ENCODE measurements around the gene RNGTT.
"Not testable (repeated sequence)": the region's sequence is repeated elsewhere in the genome, so short reads cannot be mapped to it uniquely, and the experiment has no call there.

The RNGTT gene

DNA sequence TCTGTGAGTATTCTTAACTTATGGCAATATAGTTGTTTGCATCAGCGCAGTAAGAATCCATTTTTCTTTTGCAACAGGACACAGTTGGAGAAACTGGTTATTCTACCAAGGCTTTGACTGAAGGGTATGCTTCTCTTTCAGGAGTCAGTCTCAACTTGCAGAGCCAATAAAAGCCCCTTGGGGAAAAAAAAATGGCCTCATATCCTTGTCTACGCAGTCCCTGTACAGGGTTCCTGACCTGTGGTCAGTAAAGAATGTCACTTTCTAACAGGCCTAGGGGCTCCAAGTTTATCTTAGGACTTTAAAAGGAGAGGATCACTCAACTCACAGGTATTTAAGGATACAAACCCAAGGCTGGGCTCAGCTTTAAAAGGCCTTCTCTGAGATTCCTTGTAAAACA, 6.9 kb upstream of the RNGTT start:
- DNase-seq (ENCODE audit: low spot score), result no peak

GRCh38 chr6:88969255-88969654, 5.8 kb upstream of the RNGTT start:
- DNase-seq (ENCODE audit: low spot score), result not testable (repeated sequence)

GRCh38 chr6:88967891-88968290, 4.5 kb upstream of the RNGTT start:
- DNase-seq (ENCODE audit: low spot score), result no peak

DNA sequence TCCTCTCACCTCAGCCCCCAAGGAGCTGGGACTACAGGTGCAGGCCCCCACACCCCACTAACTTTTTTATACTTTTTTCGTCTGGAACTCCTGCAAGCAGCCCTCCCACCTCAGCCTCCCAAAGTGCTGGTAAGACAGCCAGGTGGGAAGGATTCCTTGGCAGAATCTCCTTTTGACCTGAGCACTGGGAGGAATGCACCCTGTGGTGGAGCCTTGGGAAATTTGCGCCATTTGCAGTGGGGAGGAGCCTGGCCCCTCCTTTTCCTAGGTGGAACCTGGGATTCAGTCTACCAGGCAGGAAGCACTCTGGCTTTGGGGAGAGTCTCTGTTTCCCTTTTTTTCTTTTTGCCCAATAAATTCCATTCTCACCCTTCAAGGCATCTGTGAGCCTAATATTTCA, 2.3 kb upstream of the RNGTT start:
- DNase-seq (ENCODE audit: low spot score), result no peak

- DNase-seq (ENCODE audit: low spot score), result peak; percentile 21
These were observed 1.1 kb upstream of the RNGTT start for GRCh38 chr6:88964509-88964908.

DNA sequence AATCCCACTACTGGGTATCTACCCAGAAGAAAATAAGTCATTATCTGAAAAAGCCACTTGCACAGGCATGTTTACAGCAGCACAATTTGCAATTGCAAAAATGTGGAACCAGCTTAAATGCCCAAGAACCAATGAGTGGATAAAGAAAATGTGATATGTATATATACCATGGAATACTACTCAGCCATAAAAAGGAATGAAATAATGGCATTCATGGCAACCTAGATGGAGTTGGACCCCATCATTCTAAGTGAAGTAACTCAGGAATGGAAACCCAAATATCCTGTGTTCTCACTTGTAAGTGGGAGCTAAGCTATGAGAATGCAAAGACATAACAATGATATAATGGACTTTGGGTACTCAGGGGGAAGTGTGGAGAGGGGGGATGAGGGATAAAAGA, 4.6 kb downstream of the RNGTT start:
- no peak for DNase-seq (ENCODE audit: low spot score)

GRCh38 chr6:88953550-88954386, 9.7 kb downstream of the RNGTT start:
- DNase-seq (ENCODE audit: low spot score), result no peak

DNA sequence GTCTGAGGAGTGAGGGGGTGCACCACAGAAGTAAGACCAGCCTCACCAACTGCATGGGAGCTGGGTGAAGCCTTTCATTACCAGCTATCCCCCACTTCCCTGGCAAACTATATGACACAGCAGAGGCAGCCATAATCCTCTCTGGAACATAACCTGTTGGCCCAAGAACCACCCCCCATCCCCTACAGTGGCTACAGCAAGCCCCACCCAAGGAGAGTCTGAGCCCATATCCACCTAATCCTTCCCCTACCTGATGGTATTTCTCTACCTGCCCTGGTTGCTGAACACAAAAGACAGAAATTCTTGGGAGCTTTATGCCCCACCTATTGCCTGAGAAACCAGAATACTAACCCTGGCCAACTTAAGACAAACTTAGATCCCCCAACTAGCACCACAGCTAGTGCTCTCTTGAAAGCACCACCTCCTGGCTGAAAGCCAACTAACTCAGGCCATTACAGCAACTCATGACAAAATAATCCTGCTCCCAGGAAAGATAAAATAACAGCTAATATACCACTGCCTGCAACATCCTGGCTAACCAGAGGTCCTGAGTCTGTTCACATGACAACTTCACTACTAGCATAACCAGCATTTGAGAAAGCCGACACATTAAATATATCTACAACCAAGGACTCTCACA, 11.2 kb downstream of the RNGTT start:
- DNase-seq (ENCODE audit: low spot score), result peak; percentile 53

DNA sequence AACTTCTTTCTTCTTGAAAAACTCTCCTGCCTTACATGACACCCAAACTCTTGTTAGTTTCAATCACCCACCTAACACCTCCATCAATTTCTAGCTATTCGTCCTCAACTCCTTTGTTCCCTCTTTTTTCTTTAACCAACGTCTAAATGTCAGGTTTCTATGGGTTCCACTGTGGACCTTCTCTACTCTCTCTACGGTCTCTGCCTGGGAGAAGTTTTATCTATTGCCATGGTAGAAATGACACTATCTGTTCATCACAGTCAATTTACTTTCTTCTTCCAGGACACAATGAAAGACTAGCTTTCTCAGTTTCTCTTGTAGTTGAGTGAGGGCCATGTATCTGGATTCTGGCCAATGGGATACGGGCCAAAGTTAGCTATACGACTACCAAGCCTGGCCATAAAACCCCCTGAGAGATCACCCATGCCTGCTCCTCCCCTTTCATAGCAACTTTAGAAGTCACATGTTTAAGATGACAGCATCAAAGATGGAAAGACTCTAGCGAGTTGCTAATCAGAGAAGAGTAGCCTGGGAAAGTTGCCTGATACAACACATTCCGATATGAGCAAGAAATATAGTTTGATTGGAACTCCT, 17.9 kb downstream of the RNGTT start:
- no peak for DNase-seq (ENCODE audit: low spot score)

DNA sequence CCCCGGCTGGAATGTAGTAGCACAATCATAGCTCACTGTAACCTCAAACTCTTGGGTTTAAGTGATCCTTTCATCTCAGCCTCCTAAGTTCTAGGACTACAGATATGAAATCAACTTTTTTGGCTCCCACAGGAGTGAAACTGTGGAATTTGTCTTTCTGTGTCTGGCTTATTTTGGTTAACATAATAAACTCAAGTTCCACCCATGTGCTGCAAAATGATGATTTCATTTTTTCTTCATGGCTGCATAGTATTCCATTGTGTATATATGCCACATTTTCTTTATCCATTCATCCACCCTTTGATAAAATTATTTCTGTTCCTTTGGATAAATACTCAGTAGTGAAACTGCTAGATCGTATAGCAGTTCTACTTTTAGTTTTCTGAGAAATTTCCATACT, 29.9 kb downstream of the RNGTT start:
- DNase-seq (ENCODE audit: low spot score), result no peak

- not testable (repeated sequence) for DNase-seq (ENCODE audit: low spot score)
These were observed 31.4 kb downstream of the RNGTT start for GRCh38 chr6:88932019-88932418.

GRCh38 chr6:88922775-88923548, 40.5 kb downstream of the RNGTT start:
- DNase-seq (ENCODE audit: low spot score), result no peak

- DNase-seq (ENCODE audit: low spot score), result no peak
These were observed 41.7 kb downstream of the RNGTT start for GRCh38 chr6:88921734-88922133.

- DNase-seq (ENCODE audit: low spot score), result no peak
These were observed 42.4 kb downstream of the RNGTT start for GRCh38 chr6:88920774-88921733.

- no peak for DNase-seq (ENCODE audit: low spot score)
These were observed 43.3 kb downstream of the RNGTT start for GRCh38 chr6:88920088-88920487.

GRCh38 chr6:88919032-88919431, 44.4 kb downstream of the RNGTT start:
- DNase-seq (ENCODE audit: low spot score), result no peak

DNA sequence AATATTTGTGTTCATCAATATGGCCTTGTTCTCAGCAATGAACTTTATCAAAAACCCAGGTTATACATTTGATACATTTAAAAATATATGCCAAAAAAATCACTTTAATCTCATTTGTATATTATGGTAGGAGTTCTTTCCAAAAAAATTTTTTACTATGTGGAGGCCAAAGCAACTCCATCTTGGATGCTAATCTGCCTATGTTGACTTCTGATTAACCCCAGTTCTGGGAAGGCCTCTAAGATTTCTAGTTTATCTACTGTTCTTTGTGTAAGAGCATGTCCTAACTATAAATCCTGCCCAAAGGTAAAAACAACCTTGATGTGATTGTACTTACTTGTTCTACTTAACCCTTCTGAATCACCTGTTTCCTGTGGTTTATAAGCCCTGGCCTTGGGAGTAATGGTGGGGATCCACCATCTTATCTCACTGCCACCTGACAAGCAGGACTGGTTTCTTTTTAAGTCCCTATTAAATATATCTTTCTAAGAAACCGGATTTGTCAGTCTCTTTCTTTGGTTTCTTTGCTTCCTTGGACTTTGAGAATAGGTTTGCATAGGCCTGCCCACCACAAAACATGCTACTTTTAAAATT, 46.7 kb downstream of the RNGTT start:
- no peak for DNase-seq (ENCODE audit: low spot score)

GRCh38 chr6:88914895-88915598, 48.4 kb downstream of the RNGTT start:
- no peak for DNase-seq (ENCODE audit: low spot score)

- no peak for DNase-seq (ENCODE audit: low spot score)
These were observed 49.2 kb downstream of the RNGTT start for GRCh38 chr6:88914180-88914579.

DNA sequence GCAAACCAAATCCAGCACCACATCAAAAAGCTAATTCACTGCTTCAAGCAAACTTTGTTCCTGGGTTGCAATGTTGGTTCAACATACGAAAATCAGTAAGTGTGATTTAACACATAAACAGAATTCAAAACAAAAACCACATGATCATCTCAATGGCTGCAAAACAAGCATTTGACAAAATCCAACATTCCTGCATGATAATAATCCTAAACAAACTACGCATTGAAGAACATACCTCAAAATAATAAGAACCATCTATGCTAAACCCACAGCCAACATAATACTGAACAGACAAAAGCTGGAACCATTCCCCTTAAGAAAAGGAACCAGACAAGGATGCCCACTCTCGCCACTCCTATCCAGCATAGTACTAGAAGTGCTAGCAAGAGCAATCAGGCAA, 49.9 kb downstream of the RNGTT start:
- no peak for DNase-seq (ENCODE audit: low spot score)
